ENCODE data around the gene CLIC3.

The CLIC3 gene

GRCh38 chr9:136996361-136997292, at the start of gene CLIC3:
Gene CLIC3 (minus strand): TSS chr9:136996568. CDS start chr9:136996543, 25 bp downstream.
- Histone ChIP-seq H3K4me1 (ENCODE audit: control insufficient read depth, insufficient read depth, low read length) (peaks cover 5% of the 10 kb centered on the region), H3K4me3 (ENCODE audit: low read depth, low read length) (peak within 1 kb of the TSS; percentile 13), H3K9ac (ENCODE audit: low read depth, low read length) (no peak within 1 kb of the TSS), H3K27me3 (ENCODE audit: control insufficient read depth, insufficient read depth, low read length) (peaks cover 7% of the 10 kb centered on the region), H3K36me3 (ENCODE audit: control insufficient read depth, insufficient read depth, low read length) (no peaks in the 10 kb centered on the region), H3K9me3 (ENCODE audit: control insufficient read depth, insufficient read depth, low read length) (no peaks in the 10 kb centered on the region)

GRCh38 chr9:137045294-137046087, 49.1 kb upstream of the CLIC3 start:
- H3K4me1 ChIP-seq (ENCODE audit: control insufficient read depth, insufficient read depth, low read length), result no peaks in the 10 kb centered on the region
- H3K36me3 ChIP-seq (ENCODE audit: control insufficient read depth, insufficient read depth, low read length), result peaks cover 3% of the 10 kb centered on the region
- peak overlapping the region; percentile 63 for H3K4me3 ChIP-seq (ENCODE audit: low read depth, low read length)
- no peak overlapping the region for H3K9ac ChIP-seq (ENCODE audit: low read depth, low read length)
- peaks cover 30% of the 10 kb centered on the region for H3K27me3 ChIP-seq (ENCODE audit: control insufficient read depth, insufficient read depth, low read length)
- H3K9me3 ChIP-seq (ENCODE audit: control insufficient read depth, insufficient read depth, low read length), result no peaks in the 10 kb centered on the region

GRCh38 chr9:137044502-137045177, 48.3 kb upstream of the CLIC3 start:
- peaks cover 29% of the 10 kb centered on the region for H3K27me3 ChIP-seq (ENCODE audit: control insufficient read depth, insufficient read depth, low read length)
- H3K4me1 ChIP-seq (ENCODE audit: control insufficient read depth, insufficient read depth, low read length), result no peaks in the 10 kb centered on the region
- H3K9me3 ChIP-seq (ENCODE audit: control insufficient read depth, insufficient read depth, low read length), result no peaks in the 10 kb centered on the region
- H3K4me3 ChIP-seq (ENCODE audit: low read depth, low read length), result peak overlapping the region; percentile 49
- peaks cover 3% of the 10 kb centered on the region for H3K36me3 ChIP-seq (ENCODE audit: control insufficient read depth, insufficient read depth, low read length)
- no peak overlapping the region for H3K9ac ChIP-seq (ENCODE audit: low read depth, low read length)

DNA sequence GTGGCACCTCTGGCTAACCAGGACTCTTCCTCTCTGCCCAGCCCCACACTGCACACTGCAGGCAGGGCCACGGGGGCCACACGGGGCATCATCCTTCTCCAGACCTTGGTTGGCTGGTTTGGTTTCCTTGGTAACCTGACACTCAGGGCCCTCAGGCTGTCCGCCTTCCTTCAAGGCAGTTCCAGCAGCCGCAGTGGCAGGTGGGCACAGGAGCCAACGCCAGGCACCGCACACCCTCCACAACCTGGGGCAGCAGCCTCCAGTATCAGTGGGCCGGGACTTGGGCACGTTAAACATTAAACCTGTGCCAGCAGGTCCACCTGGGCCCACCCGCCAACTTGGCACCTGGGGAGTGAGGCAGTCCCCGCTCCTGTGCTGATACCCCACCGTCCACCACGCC, 47.7 kb upstream of the CLIC3 start:
- H3K27me3 ChIP-seq (ENCODE audit: control insufficient read depth, insufficient read depth, low read length), result peaks cover 23% of the 10 kb centered on the region
- no peak overlapping the region for H3K9ac ChIP-seq (ENCODE audit: low read depth, low read length)
- H3K36me3 ChIP-seq (ENCODE audit: control insufficient read depth, insufficient read depth, low read length), result peaks cover 3% of the 10 kb centered on the region
- no peaks in the 10 kb centered on the region for H3K4me1 ChIP-seq (ENCODE audit: control insufficient read depth, insufficient read depth, low read length)
- H3K9me3 ChIP-seq (ENCODE audit: control insufficient read depth, insufficient read depth, low read length), result no peaks in the 10 kb centered on the region
- H3K4me3 ChIP-seq (ENCODE audit: low read depth, low read length), result no peak overlapping the region

DNA sequence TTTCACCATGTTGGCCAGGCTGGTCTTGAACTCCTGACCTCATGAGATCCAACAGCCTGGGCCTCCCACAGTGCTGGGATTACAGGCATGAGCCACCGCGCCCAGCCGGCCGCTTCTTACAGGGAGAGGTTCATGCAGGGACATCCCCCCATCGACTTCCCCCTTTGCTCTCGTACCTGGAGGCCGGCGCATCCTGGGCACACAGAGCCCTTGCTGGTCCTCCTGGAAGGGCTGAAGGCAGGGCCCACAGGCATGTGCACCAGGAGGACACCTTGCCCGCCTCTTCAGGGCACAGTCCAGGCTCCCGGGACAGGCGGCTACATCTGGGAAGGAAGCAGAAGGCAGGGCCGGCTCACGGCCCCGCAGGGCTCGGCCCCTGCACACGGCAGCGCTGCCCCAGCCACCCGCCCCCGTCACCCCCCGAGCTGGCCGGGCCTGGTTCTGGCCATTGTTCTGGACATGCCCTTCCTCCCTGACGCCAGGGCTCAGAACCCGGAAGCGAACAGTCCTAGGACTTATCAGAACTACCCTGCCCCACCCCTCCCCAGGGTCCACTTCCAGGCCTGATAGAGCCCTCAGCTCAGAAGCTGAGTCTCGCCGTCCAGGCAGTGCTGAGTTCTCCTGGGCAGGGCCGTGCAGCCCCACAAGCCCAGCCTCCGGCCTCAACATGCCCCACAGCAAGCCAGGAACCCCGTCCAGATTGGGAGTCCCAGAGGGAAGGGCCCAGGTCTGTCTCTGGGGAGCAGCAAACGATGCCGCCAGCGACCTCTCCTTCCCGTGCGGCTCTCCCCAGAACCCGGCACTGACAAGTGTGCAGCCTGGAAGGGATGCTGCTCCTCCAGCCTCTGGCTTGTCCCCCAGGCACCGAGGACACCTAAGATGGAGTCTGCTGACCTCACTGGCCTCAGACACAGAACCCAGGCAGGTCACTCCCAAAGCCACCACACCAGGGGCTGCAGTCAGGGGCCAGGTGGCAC, 46.7 kb upstream of the CLIC3 start:
- Histone ChIP-seq H3K36me3 (ENCODE audit: control insufficient read depth, insufficient read depth, low read length) (peaks cover 3% of the 10 kb centered on the region), H3K9me3 (ENCODE audit: control insufficient read depth, insufficient read depth, low read length) (no peaks in the 10 kb centered on the region), H3K4me3 (ENCODE audit: low read depth, low read length) (no peak overlapping the region), H3K4me1 (ENCODE audit: control insufficient read depth, insufficient read depth, low read length) (no peaks in the 10 kb centered on the region), H3K27me3 (ENCODE audit: control insufficient read depth, insufficient read depth, low read length) (peaks cover 20% of the 10 kb centered on the region), H3K9ac (ENCODE audit: low read depth, low read length) (no peak overlapping the region)

GRCh38 chr9:137041124-137041523, 44.8 kb upstream of the CLIC3 start:
- no peak overlapping the region for H3K4me3 ChIP-seq (ENCODE audit: low read depth, low read length)
- H3K27me3 ChIP-seq (ENCODE audit: control insufficient read depth, insufficient read depth, low read length), result peaks cover 10% of the 10 kb centered on the region
- H3K4me1 ChIP-seq (ENCODE audit: control insufficient read depth, insufficient read depth, low read length), result no peaks in the 10 kb centered on the region

DNA sequence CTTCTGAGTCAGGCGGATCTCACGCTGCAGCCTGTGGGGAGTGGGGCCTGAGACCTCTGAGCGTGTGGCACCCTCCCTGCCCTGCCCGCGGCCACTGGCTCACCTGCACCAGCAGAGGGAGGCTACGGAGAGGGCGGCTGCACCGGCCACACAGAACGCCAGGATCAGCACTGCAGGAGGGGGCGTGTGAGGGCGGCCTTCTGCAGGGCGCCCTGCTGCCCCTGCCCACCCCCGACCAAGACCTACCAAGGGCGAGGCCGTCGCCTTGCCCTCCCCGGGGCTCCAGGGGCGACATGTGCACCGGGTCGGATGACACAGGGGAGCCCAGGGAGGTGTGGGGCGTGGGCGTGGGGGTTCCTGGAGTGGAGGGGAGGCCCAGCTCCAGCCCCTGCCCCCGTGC, 44.2 kb upstream of the CLIC3 start:
- H3K36me3 ChIP-seq (ENCODE audit: control insufficient read depth, insufficient read depth, low read length), result peaks cover 6% of the 10 kb centered on the region
- H3K4me1 ChIP-seq (ENCODE audit: control insufficient read depth, insufficient read depth, low read length), result no peaks in the 10 kb centered on the region
- peaks cover 10% of the 10 kb centered on the region for H3K27me3 ChIP-seq (ENCODE audit: control insufficient read depth, insufficient read depth, low read length)
- no peaks in the 10 kb centered on the region for H3K9me3 ChIP-seq (ENCODE audit: control insufficient read depth, insufficient read depth, low read length)
- no peak overlapping the region for H3K9ac ChIP-seq (ENCODE audit: low read depth, low read length)
- no peak overlapping the region for H3K4me3 ChIP-seq (ENCODE audit: low read depth, low read length)

More at GRCh38 chr9:137041124-137041523, 44.8 kb upstream of the CLIC3 start:
- Histone ChIP-seq H3K9me3 (ENCODE audit: control insufficient read depth, insufficient read depth, low read length) (no peaks in the 10 kb centered on the region), H3K9ac (ENCODE audit: low read depth, low read length) (no peak overlapping the region), H3K36me3 (ENCODE audit: control insufficient read depth, insufficient read depth, low read length) (peaks cover 6% of the 10 kb centered on the region)

- peaks cover 6% of the 10 kb centered on the region for H3K36me3 ChIP-seq (ENCODE audit: control insufficient read depth, insufficient read depth, low read length)
- H3K4me1 ChIP-seq (ENCODE audit: control insufficient read depth, insufficient read depth, low read length), result no peaks in the 10 kb centered on the region
- H3K27me3 ChIP-seq (ENCODE audit: control insufficient read depth, insufficient read depth, low read length), result peaks cover 2% of the 10 kb centered on the region
- no peak overlapping the region for H3K4me3 ChIP-seq (ENCODE audit: low read depth, low read length)
- no peak overlapping the region for H3K9ac ChIP-seq (ENCODE audit: low read depth, low read length)
- no peaks in the 10 kb centered on the region for H3K9me3 ChIP-seq (ENCODE audit: control insufficient read depth, insufficient read depth, low read length)
These were observed 43.4 kb upstream of the CLIC3 start for GRCh38 chr9:137039611-137040366.

GRCh38 chr9:137038916-137039315, 42.5 kb upstream of the CLIC3 start:
- Histone ChIP-seq H3K9ac (ENCODE audit: low read depth, low read length) (no peak overlapping the region), H3K36me3 (ENCODE audit: control insufficient read depth, insufficient read depth, low read length) (peaks cover 6% of the 10 kb centered on the region), H3K27me3 (ENCODE audit: control insufficient read depth, insufficient read depth, low read length) (no peaks in the 10 kb centered on the region), H3K4me3 (ENCODE audit: low read depth, low read length) (no peak overlapping the region), H3K9me3 (ENCODE audit: control insufficient read depth, insufficient read depth, low read length) (no peaks in the 10 kb centered on the region), H3K4me1 (ENCODE audit: control insufficient read depth, insufficient read depth, low read length) (no peaks in the 10 kb centered on the region)

- Histone ChIP-seq H3K9ac (ENCODE audit: low read depth, low read length) (no peak overlapping the region), H3K27me3 (ENCODE audit: control insufficient read depth, insufficient read depth, low read length) (no peaks in the 10 kb centered on the region), H3K9me3 (ENCODE audit: control insufficient read depth, insufficient read depth, low read length) (no peaks in the 10 kb centered on the region), H3K4me1 (ENCODE audit: control insufficient read depth, insufficient read depth, low read length) (no peaks in the 10 kb centered on the region), H3K4me3 (ENCODE audit: low read depth, low read length) (no peak overlapping the region), H3K36me3 (ENCODE audit: control insufficient read depth, insufficient read depth, low read length) (peaks cover 6% of the 10 kb centered on the region)
These were observed 41.1 kb upstream of the CLIC3 start for GRCh38 chr9:137037483-137037882.

Measured in iPS-15b (cell line).